Coronary artery (tissue), 2 donors: ENCODE results near the gene NDUFS8.
"Not testable (repeated sequence)": the region's sequence is repeated elsewhere in the genome, so short reads cannot be mapped to it uniquely, and the experiment has no call there.

Experiments used
- DNase-seq: peaks from one replicate; pipeline ENCODE4 v3.0.0-alpha.2; 2017; ENCODE audit warnings: low spot score
- H3K27ac ChIP-seq, 2 donors: fragments of 200-600 bp; sonication (generic); one replicate each; pipeline ENCODE4 v1.5.1; 2016 to 2019
- H3K4me3 ChIP-seq: fragments of 200-600 bp; sonication (generic); 2 replicates; pipeline ENCODE4 v1.5.1; 2016; ENCODE audit warnings: mild to moderate bottlenecking, moderate library complexity
- CTCF ChIP-seq: fragments of 200-600 bp; sonication (generic); IDR thresholded peaks from one replicate; pipeline ENCODE4 v1.5.1; 2019; ENCODE audit warnings: antibody characterized with exemption

The NDUFS8 gene

GRCh38 chr11:68030318-68031143, at the start of gene NDUFS8:
Gene NDUFS8 (plus strand): TSS chr11:68030681. CDS start chr11:68032152, 1,471 bp downstream.
- DNase-seq, result peak; percentile 98
- TF ChIP-seq CTCF, result no peak
- H3K4me3 ChIP-seq, result peak within 1 kb of the TSS; percentile 88
- peak within 1 kb of the TSS; percentile 47 to 93 for H3K27ac ChIP-seq

GRCh38 chr11:67981226-67981625, 49.3 kb upstream of the NDUFS8 start:
- H3K4me3 ChIP-seq, H3K27ac ChIP-seq, DNase-seq: not testable (repeated sequence)

- not testable (repeated sequence) for H3K4me3 ChIP-seq, H3K27ac ChIP-seq, DNase-seq
Observed at GRCh38 chr11:67982255-67982857, 48.1 kb upstream of the NDUFS8 start.

GRCh38 chr11:67983951-67984350, 46.5 kb upstream of the NDUFS8 start:
- no peak for TF ChIP-seq CTCF
- DNase-seq, result no peak

GRCh38 chr11:67985302-67985701, 45.2 kb upstream of the NDUFS8 start:
- H3K27ac ChIP-seq, DNase-seq, H3K4me3 ChIP-seq: not testable (repeated sequence)

More at GRCh38 chr11:67983951-67984350, 46.5 kb upstream of the NDUFS8 start:
- Histone ChIP-seq H3K4me3 (no peak overlapping the region), H3K27ac (no peak overlapping the region)

- H3K4me3 ChIP-seq, result peak overlapping the region; percentile 59
- not testable (repeated sequence) for DNase-seq, H3K27ac ChIP-seq
Observed at GRCh38 chr11:67990546-67991346, 39.7 kb upstream of the NDUFS8 start.

- H3K27ac ChIP-seq, DNase-seq: not testable (repeated sequence)
- H3K4me3 ChIP-seq, result peak overlapping the region; percentile 59
Observed at GRCh38 chr11:67991347-67992121, 38.9 kb upstream of the NDUFS8 start.

GRCh38 chr11:67993821-67994220, 36.7 kb upstream of the NDUFS8 start:
- TF ChIP-seq CTCF, result peak; percentile 21
- not testable (repeated sequence) for H3K27ac ChIP-seq, H3K4me3 ChIP-seq
- peak; percentile 38 for DNase-seq

GRCh38 chr11:67994387-67994786, 36.1 kb upstream of the NDUFS8 start:
- H3K27ac ChIP-seq, DNase-seq, H3K4me3 ChIP-seq: not testable (repeated sequence)

GRCh38 chr11:67995129-67995528, 35.4 kb upstream of the NDUFS8 start:
- H3K4me3 ChIP-seq, H3K27ac ChIP-seq, DNase-seq: not testable (repeated sequence)

- not testable (repeated sequence) for H3K27ac ChIP-seq, H3K4me3 ChIP-seq
- peak; percentile 52 for DNase-seq
Observed at GRCh38 chr11:67995579-67995978, 34.9 kb upstream of the NDUFS8 start.
